Retinal pigment epithelial cell (primary cell): ENCODE results near the gene SHLD1.

Experiments
- DNase-seq: peaks from one replicate; pipeline ENCODE4 v3.0.0-alpha.2; 2010; ENCODE audit warnings: low read depth
- H3K4me3 ChIP-seq: 2 replicates; pipeline ENCODE4 v1.5.1; 2011; ENCODE audit warnings: mild to moderate bottlenecking, low read length, control low read depth, moderate library complexity
- TF ChIP-seq, protein P1 (sequence below): conservative IDR thresholded peaks from 2 replicates; pipeline ENCODE4 v1.5.1; 2011; ENCODE audit warnings: low read depth, low read length, control low read depth, inconsistent platforms

The SHLD1 gene

DNA sequence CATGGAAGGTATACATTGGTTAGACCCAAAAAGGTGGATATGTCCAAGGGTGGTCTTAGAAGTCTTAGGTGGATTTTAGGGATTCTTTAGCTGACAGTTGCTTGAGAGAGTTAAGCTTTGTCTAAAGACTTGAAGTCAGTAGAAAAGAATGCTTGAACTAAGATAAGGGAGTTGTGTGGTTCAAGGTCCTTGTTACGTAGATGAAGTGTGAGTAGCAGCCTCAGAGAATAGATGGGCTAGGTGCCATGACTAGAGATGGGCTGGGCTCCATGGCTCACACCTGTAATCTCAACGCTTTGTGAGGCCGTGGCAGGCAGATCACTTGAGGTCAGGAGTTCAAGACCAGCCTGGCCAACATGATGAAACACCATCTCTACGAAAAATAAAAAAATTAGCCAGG is 1.7 kb downstream of the SHLD1 start:
- TF ChIP-seq, protein P1, sequence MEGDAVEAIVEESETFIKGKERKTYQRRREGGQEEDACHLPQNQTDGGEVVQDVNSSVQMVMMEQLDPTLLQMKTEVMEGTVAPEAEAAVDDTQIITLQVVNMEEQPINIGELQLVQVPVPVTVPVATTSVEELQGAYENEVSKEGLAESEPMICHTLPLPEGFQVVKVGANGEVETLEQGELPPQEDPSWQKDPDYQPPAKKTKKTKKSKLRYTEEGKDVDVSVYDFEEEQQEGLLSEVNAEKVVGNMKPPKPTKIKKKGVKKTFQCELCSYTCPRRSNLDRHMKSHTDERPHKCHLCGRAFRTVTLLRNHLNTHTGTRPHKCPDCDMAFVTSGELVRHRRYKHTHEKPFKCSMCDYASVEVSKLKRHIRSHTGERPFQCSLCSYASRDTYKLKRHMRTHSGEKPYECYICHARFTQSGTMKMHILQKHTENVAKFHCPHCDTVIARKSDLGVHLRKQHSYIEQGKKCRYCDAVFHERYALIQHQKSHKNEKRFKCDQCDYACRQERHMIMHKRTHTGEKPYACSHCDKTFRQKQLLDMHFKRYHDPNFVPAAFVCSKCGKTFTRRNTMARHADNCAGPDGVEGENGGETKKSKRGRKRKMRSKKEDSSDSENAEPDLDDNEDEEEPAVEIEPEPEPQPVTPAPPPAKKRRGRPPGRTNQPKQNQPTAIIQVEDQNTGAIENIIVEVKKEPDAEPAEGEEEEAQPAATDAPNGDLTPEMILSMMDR: no peak
- no peak for DNase-seq
- no peak overlapping the region for H3K4me3 ChIP-seq

DNA sequence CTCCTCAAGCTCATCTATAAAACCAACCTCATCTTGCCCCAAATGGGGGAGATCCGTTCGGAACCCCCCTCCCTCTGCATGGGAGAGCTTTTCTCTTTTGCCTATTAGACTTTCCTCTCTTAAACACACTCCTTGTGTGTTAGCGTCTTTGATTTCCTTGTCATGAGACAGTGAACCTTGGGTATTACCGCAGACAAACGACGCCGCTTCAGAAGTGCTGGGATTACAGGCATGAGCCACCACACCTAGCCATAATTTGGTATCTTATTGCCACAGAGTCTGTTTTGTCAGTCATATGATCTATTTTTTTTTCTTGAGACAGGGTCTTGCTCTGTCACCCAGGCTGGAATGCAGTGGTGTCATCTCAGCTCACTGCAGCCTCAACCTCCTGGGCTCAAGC is 3.6 kb downstream of the SHLD1 start:
- no peak overlapping the region for H3K4me3 ChIP-seq
- TF ChIP-seq, protein P1: no peak
- DNase-seq: no peak

- H3K4me3 ChIP-seq: no peak overlapping the region
- DNase-seq: no peak
- TF ChIP-seq, protein P1: no peak
These were observed 7.7 kb downstream of the SHLD1 start for GRCh38 chr20:5757949-5758348.

DNA sequence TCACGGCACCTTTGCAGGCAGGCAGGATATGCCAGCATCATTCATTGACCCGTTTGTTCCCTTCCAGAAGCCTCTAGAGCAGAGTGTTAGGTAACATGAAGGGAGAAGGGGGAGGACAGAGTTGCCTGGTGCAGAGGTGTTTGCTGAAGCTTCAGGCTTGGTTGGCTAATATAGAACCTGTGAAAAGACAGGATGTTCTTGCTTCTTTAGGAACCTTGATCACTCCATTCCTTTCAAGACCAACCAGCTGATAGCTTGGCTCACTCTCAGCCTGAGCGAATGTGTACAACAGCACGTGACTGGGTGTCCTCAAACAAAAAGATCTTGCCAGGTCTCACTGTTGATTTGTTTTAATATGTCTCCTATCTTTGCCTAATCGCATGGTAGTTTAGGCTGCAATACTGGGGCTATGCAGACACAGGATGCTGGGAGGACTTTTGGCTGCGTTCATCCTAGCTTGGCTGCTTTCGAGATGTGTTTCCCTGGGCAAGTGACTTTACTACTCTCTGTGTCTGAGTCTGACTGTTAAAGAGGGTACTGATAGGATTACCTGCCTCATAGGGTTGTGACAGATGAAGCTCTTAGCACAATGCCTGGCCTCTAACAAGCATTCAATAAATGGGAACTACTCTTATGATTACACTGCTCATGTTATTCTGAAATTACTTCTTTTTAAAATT is 16.0 kb downstream of the SHLD1 start:
- no peak for DNase-seq
- TF ChIP-seq, protein P1: no peak
- H3K4me3 ChIP-seq: no peak overlapping the region

- DNase-seq: no peak
- TF ChIP-seq, protein P1: no peak
- H3K4me3 ChIP-seq: no peak overlapping the region
These were observed 17.4 kb downstream of the SHLD1 start for GRCh38 chr20:5767493-5768098.

DNA sequence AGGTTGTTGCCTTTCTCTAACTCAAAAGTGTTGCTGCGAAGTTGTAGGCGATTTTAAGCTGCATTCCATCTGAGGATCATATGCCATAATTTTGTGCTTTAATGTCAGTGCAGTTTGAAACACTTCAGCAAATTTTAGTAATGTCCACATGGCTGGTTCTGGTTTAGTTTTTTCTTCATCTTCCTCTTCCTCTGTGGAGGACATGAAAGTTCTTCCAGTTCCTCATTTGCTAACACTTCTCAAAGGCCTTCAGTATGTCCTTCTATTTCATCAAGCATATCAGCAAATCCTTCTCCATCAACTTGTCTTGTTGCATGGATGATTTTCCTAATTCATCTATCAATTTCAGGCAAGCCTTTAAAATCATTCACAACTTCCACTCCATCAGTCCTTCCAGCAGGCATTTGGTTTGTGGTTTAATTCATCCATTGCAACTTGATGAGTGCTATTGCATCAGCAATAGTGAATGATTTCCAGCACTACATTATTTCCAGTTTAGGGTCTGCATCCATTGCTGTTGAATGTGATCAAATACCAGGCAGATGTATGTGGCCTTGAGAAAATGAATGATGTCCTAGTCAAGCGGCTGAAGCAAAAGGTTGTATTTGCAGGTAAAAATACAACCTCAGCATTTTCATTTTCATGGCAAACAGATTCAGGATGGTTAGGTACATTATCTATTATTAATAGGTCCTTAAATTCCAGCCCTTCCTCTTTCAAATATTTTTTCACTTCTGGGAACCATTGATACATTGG is 20.2 kb downstream of the SHLD1 start:
- TF ChIP-seq, protein P1: no peak
- H3K4me3 ChIP-seq: no peak overlapping the region
- DNase-seq: no peak
